Aorta (tissue), 5 donors: Measurements from ENCODE around the gene LRRC8D. TPM values are rescaled to one million over a fixed set of nuclear protein-coding genes. Genes with fewer than 3 reads are reported as not detected.
"Not testable (repeated sequence)": the region's sequence is repeated elsewhere in the genome, so short reads cannot be mapped to it uniquely, and the experiment has no call there.

Source experiments
- ATAC-seq: fragments of 200-7000 bp; cut with Tn5 transposase; one replicate; pipeline ENCODE4 v1.9.1; 2022; ENCODE audit warnings: moderate library complexity; ENCODE audit not compliant: low FRiP score
- DNase-seq, 2 donors: peaks; one replicate each; pipeline ENCODE4 v3.0.0-alpha.2; 2020
- H3K27ac ChIP-seq, 2 donors: one replicate each; pipeline ENCODE4 v1.5.1; 2013; ENCODE audit warnings: low read length in 2 of 2, mild to moderate bottlenecking in 2 of 2, moderate library complexity in 2 of 2, control low read depth in 1 of 2, inconsistent platforms in 1 of 2, low read depth in 1 of 2
- H3K27me3 ChIP-seq, 2 donors: one replicate each; pipeline ENCODE4 v1.6.1; 2013; ENCODE audit warnings: control low read depth in 1 of 2, low read length in 1 of 2, mild to moderate bottlenecking in 1 of 2, moderate library complexity in 1 of 2; ENCODE audit not compliant: insufficient read depth in 2 of 2, control insufficient read depth in 1 of 2
- H3K36me3 ChIP-seq, 2 donors: one replicate each; pipeline ENCODE4 v1.6.1; 2013; ENCODE audit warnings: control low read depth in 1 of 2, low read length in 1 of 2, mild to moderate bottlenecking in 1 of 2; ENCODE audit not compliant: insufficient read depth in 2 of 2, control insufficient read depth in 1 of 2
- H3K4me1 ChIP-seq, 2 donors: one replicate each; pipeline ENCODE4 v1.6.1; 2013; ENCODE audit warnings: low read length in 2 of 2, control low read depth in 1 of 2, mild to moderate bottlenecking in 1 of 2, moderate library complexity in 1 of 2; ENCODE audit not compliant: insufficient read depth in 2 of 2, control insufficient read depth in 1 of 2
- H3K4me3 ChIP-seq, 2 donors: one replicate each; pipeline ENCODE4 v1.5.1; 2013; ENCODE audit warnings: low read length in 2 of 2, control low read depth in 1 of 2, mild to moderate bottlenecking in 1 of 2
- H3K9me3 ChIP-seq: one replicate; pipeline ENCODE4 v1.6.1; 2013; ENCODE audit warnings: mild to moderate bottlenecking, low read length; ENCODE audit not compliant: control insufficient read depth
- WGBS, 2 donors: extraction: QIAGEN DNeasy Blood & Tissue Kit; methylation state at CpG; one replicate each; pipeline ENCODE4 v1.1.7; 2013; 5-methylcytosine and 5-hydroxymethylcytosine counted together
- intact Hi-C, 2 donors: fragments of 100-400 bp; cut with DNase I; formaldehyde crosslinking; loops; one replicate each; pipeline versions ENCODE4 v1.14.2 to v1.15.0; 2022
- polyA plus RNA-seq, 2 donors: library from polyadenylated mRNA; stranded (reverse); fragments of 200-250 nt; gene quantifications; one replicate each; pipeline ENCODE4 v1.2.3, GENCODE V29; 2013
- total RNA-seq, 2 donors: library from RNA; stranded (reverse); fragmentation: NEBNext Ultra II Directional; extraction: Animal tissue kit (Norgen Biotek cat#: 25700); gene quantifications; one replicate each; pipeline ENCODE4 v1.2.1, GENCODE V29; 2021
- donor health status: healthy with polysubstance abuse.
- donor health status: Bipolar disorder and iron deficiency.
- donor health status: DM: no; HTN: no; CAD: no.
- donor health status: DM: no; HTN: no; CAD: no.
- donor health status: DM: yes; HTN: yes; CAD: no.

The LRRC8D gene
- total and polyA plus RNA-seq, 4 donors, result 0.38 to 10.3 (median 4.0) TPM

DNA sequence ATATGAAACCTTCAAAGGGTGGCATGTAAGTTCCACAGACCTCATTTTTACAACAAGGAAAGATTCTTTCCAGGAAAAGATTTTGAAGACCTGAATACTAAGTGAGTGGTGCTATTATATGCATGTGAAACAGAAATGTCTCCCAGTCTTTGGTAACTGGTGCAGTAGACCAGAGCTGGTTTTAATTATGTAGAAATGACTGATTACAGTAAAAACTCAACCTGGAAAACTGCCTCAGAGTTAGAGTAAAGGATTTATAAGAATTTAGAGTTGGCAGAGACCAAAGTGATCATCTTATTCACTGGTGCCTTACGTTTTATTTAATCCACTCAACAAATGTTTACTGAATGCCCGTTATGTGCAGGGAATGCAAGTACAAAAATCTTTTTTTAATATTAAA lies 30.2 kb upstream of the LRRC8D start:
- DNase-seq (no peak), ATAC-seq (no peak)
- intact Hi-C loops, result no loop called here
- Histone ChIP-seq H3K27ac (no peak overlapping the region), H3K4me1 (no peaks in the 10 kb centered on the region), H3K9me3 (no peaks in the 10 kb centered on the region), H3K36me3 (no peaks in the 10 kb centered on the region), H3K4me3 (no peak overlapping the region), H3K27me3 (peaks cover 0 to 2% of the 10 kb centered on the region in 2 donors)
- WGBS, 2 donors, result 56 to 71% methylated on average over 2 of the region's 2 CpGs

DNA sequence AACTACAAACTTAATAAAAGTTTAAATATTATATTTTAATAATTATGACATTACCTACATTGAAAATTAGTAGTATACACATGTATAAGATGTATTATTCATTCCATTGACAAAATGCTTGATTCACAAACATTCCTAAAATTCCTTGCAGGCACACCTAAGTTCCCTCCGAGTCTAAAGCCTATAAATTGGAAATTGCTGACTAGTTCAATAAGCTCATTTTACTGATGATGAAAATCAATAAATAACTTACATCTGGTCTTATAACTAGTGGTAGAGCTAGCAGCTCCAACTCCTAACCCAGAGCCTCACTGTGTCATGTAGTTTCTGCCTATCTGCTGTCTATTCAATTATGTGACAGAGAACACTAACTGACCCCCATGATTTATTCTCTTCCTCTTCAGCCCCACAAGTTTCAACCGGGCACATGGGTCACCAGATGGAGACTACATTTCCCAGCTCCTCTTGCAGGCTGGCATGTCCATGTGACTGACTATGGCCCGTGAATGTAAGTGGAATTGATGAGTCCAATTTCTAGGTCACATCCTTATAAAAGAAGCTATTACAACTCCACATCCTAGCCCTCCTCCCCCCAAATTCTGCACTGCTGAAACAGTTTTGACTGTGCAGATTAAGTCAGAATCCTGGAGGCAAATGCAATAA lies 29.6 kb upstream of the LRRC8D start:
- Histone ChIP-seq H3K27me3 (peaks cover 0 to 2% of the 10 kb centered on the region in 2 donors), H3K27ac (no peak overlapping the region), H3K9me3 (no peaks in the 10 kb centered on the region), H3K4me3 (no peak overlapping the region), H3K4me1 (no peaks in the 10 kb centered on the region), H3K36me3 (no peaks in the 10 kb centered on the region)
- intact Hi-C loops, result no loop called here
- DNase-seq, result no peak
- WGBS, 2 donors, result 41 to 49% methylated on average over 3 of the region's 3 CpGs
- ATAC-seq, result no peak

DNA sequence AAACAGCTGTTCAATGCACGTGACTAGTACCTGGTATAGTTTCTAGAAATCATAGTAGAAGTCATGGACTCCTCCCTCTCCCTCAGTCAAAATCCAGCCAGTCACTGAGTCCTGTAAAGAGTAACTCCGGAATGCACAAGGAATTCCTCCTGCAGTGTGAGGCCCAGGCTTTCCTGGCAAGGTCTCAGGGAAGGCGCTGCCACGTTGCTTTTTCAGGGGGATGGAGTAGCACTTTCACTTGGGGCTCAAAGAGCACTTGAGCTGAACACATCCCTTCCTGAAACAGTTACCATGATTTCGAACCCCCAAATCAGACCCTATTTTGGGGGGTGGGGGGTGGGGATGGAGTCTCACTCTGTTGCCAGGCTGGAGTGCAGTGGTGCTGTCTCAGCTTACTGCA lies 26.4 kb upstream of the LRRC8D start:
- ATAC-seq (no peak), DNase-seq (no peak)
- H3K4me3 ChIP-seq, result no peak overlapping the region
- H3K9me3 ChIP-seq, result no peaks in the 10 kb centered on the region
- H3K36me3 ChIP-seq, result no peaks in the 10 kb centered on the region
- no peaks in the 10 kb centered on the region for H3K4me1 ChIP-seq
- H3K27ac ChIP-seq, result no peak overlapping the region
- intact Hi-C loops, result no loop called here
- H3K27me3 ChIP-seq, result no peaks in the 10 kb centered on the region
- 23 to 34% methylated on average over 5 of the region's 5 CpGs for WGBS, 2 donors

DNA sequence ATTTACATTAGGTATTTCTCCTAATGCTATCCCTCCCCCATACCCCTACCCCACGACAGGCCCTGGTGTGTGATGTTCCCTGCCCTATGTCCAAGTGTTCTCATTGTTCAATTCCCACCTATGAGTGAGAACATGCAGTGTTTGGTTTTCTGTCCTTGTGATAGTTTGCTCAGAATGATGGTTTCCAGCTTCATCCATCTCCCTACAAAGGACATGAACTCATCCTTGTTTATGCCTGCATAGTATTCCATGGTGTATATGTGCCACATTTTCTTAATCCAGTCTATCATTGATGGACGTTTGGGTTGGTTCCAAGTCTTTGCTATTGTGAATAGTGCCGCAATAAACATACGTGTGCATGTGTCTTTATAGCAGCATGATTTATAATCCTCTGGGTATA lies 25.3 kb upstream of the LRRC8D start:
- 75 to 77% methylated on average over 3 of the region's 4 CpGs for WGBS, 2 donors
- H3K27ac ChIP-seq, ATAC-seq, H3K27me3 ChIP-seq, DNase-seq, H3K4me3 ChIP-seq, H3K4me1 ChIP-seq, H3K36me3 ChIP-seq, H3K9me3 ChIP-seq, intact Hi-C loops: not testable (repeated sequence)

DNA sequence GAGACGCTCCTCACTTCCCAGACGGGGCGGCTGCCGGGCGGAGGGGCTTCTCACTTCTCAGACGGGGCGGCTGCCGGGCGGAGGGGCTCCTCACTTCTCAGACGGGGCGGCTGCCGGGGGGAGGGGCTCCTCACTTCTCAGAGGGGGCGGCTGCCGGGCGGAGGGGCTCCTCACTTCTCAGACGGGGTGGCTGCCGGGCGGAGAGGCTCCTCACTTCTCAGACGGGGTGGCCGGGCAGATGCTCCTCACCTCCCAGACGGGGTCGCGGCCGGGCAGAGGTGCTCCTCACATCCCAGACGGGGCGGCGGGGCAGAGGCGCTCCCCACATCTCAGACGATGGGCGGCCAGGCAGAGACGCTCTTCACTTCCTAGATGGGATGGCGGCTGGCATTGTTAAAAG lies 23.0 kb upstream of the LRRC8D start:
- WGBS, 2 donors, result 84 to 95% methylated on average over 3 to 32 of the region's 32 CpGs
- H3K4me3 ChIP-seq, H3K9me3 ChIP-seq, H3K27ac ChIP-seq, intact Hi-C loops, ATAC-seq, H3K4me1 ChIP-seq, DNase-seq, H3K36me3 ChIP-seq, H3K27me3 ChIP-seq: not testable (repeated sequence)

DNA sequence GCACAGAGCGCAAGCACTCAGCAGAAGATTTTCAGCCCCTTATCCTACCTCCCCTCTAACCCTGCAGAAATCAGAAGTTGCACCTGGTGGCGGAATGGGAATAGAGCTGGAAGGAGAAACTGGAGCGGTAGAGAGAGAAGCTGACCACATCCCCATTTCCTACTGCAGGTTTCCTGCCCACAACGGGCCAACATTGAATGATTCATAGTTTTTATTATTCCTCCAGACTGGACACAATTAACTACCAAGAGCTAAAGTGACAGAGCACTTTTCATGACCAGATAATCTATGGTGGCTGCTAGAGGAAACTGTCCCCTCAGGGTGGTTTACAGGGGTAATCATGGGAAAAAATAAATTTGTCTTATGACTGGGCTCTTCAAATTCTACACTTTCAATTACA lies 21.3 kb upstream of the LRRC8D start:
- DNase-seq, result no peak
- Histone ChIP-seq H3K36me3 (no peaks in the 10 kb centered on the region), H3K27me3 (no peaks in the 10 kb centered on the region), H3K4me3 (no peak overlapping the region), H3K9me3 (no peaks in the 10 kb centered on the region), H3K4me1 (no peaks in the 10 kb centered on the region), H3K27ac (no peak overlapping the region)
- intact Hi-C loops, result no loop called here
- WGBS, 2 donors, result 77 to 83% methylated on average over 4 of the region's 4 CpGs
- ATAC-seq, result no peak

DNA sequence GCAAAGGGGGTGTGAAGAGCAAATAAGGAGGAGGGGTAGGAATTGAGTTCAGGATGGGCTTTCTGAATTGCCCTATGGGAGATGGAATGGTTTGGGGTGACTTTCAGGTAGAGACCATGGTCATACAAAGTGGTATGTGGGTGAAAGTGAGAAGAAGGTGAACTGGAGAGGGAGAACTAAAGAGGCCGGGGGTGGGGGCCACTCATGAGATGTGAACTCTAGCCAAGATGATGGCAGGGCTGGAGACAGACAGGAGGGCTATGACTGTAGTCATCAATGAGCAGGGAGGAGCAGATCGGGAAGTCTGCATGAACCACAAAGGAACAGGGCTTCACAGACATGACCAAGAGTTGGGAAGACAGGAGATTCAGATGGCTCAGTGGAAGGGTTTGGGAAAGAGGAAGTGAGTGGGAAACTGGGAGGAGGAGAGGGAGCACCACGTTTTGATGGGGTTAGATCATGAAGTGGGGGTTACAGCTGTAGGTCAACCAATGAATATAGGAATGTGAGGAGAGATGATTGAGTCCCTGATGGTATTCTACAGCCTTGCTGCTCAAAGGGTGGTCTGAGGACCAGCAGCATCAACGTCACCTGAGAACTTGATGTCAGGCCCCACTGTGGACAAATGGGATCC lies 20.7 kb upstream of the LRRC8D start:
- Histone ChIP-seq H3K4me3 (no peak overlapping the region), H3K27ac (no peak overlapping the region), H3K27me3 (no peaks in the 10 kb centered on the region), H3K9me3 (no peaks in the 10 kb centered on the region), H3K36me3 (no peaks in the 10 kb centered on the region), H3K4me1 (no peaks in the 10 kb centered on the region)
- no peak for ATAC-seq
- WGBS, 2 donors, result 81 to 83% methylated on average over 4 of the region's 4 CpGs
- intact Hi-C loops, result no loop called here
- DNase-seq, result no peak

DNA sequence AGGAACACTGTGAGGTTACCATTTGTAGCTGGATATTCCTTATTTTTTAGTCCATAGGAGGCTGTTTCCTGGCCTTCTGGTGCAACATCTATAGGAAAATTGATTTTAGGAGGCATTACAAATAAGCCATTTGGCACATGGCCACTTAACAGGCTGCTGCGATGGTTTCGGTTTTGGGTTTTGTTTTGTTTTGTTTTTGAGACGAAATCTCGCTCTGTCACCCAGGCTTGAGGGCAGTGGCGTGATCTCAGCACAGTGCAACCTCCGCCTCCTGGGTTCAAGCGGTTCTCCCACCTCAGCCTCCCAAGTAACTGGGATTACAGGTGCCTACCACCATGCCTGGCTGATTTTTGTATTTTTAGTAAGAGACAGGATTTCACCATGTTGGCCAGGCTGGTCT lies 20.1 kb upstream of the LRRC8D start:
- H3K9me3 ChIP-seq, result no peaks in the 10 kb centered on the region
- no peaks in the 10 kb centered on the region for H3K36me3 ChIP-seq
- H3K4me3 ChIP-seq, result no peak overlapping the region
- no peaks in the 10 kb centered on the region for H3K27me3 ChIP-seq
- no peak overlapping the region for H3K27ac ChIP-seq
- intact Hi-C loops, result no loop called here
- ATAC-seq, result no peak
- no peaks in the 10 kb centered on the region for H3K4me1 ChIP-seq
- WGBS, 2 donors, result 77 to 81% methylated on average over 7 of the region's 7 CpGs
- DNase-seq, result no peak

DNA sequence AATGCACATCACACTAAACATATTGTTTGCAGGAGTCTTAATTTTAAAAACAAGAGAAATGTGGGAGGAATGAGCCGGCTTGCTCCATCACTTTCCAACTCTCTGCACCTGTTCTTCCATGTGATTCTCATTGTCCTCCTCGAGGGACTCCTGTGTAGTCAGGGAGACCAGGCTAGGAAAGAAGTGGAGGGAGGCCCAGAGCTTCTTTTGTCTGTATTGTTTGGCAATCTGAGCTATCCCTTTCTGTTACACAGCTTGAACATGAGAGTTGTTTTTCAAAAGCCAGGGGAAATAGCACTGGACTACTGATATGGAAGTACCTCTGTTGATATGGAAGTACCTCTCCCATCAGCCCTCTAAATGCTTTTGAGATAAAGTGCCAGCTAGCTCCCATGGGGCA lies 18.8 kb upstream of the LRRC8D start:
- intact Hi-C loops, result no loop called here
- 71 to 79% methylated on average over 2 of the region's 2 CpGs for WGBS, 2 donors
- Histone ChIP-seq H3K9me3 (no peaks in the 10 kb centered on the region), H3K4me3 (no peak overlapping the region), H3K36me3 (no peaks in the 10 kb centered on the region), H3K4me1 (no peaks in the 10 kb centered on the region), H3K27me3 (no peaks in the 10 kb centered on the region), H3K27ac (no peak overlapping the region)
- DNase-seq (no peak), ATAC-seq (no peak)
